Heart left ventricle (tissue), 16 donors: ENCODE results near the gene TCN2. TPM values are rescaled to one million over a fixed set of nuclear protein-coding genes. Genes with fewer than 3 reads are reported as not detected.

ENCODE experiments used
- ATAC-seq, 4 donors: fragments of 200-7000 bp; cut with Tn5 transposase; one replicate each; pipeline ENCODE4 v1.9.1; 2020 to 2022; ENCODE audit warnings: moderate library complexity in 4 of 4, mild to moderate bottlenecking in 3 of 4, moderate number of reproducible peaks in 1 of 4
- DNase-seq, 5 donors: peaks; one replicate each; pipeline ENCODE4 v3.0.0-alpha.2; 2020
- H3K27ac ChIP-seq, 12 donors: fragments of 200-600 bp; sonication (generic) in 4 of 12; one replicate each; pipeline versions ENCODE4 v1.5.0 to v1.8.0; 2016 to 2022; ENCODE audit warnings: mild to moderate bottlenecking in 2 of 12
- H3K27me3 ChIP-seq, 9 donors: fragments of 200-600 bp; sonication (generic) in 2 of 9; one replicate each; pipeline versions ENCODE4 v1.5.1 to v1.8.0; 2016 to 2022; ENCODE audit warnings: mild to moderate bottlenecking in 3 of 9
- H3K36me3 ChIP-seq, 9 donors: fragments of 200-600 bp; sonication (generic) in 2 of 9; one replicate each; pipeline versions ENCODE4 v1.5.0 to v1.8.0; 2018 to 2022; ENCODE audit warnings: mild to moderate bottlenecking in 2 of 9
- H3K4me1 ChIP-seq, 12 donors: fragments of 200-600 bp; sonication (generic) in 4 of 12; one replicate each; pipeline versions ENCODE4 v1.5.0 to v1.8.0; 2016 to 2022; ENCODE audit warnings: mild to moderate bottlenecking in 3 of 12
- H3K4me3 ChIP-seq, 12 donors: fragments of 200-600 bp; sonication (generic) in 4 of 12; one replicate each; pipeline versions ENCODE4 v1.5.0 to v1.8.0; 2017 to 2022; ENCODE audit warnings: mild to moderate bottlenecking in 9 of 12, moderate library complexity in 4 of 12
- H3K9me3 ChIP-seq, 12 donors: fragments of 200-600 bp; sonication (generic) in 4 of 12; one replicate each; pipeline versions ENCODE4 v1.5.0 to v1.8.0; 2016 to 2022; ENCODE audit warnings: mild to moderate bottlenecking in 1 of 12
- POLR2A ChIP-seq, 2 donors: fragments of 450-650 bp; IDR thresholded peaks; one replicate each; pipeline ENCODE4 v1.6.1; 2017; ENCODE audit warnings: antibody characterized with exemption in 2 of 2, mild to moderate bottlenecking in 2 of 2, moderate library complexity in 2 of 2
- WGBS, 4 donors: extraction: QIAGEN DNeasy Blood & Tissue Kit in 2 of 4; methylation state at CpG; one replicate each; pipeline versions ENCODE4 v1.1.5 to v1.1.7; 2013 to 2018; 5-methylcytosine and 5-hydroxymethylcytosine counted together
- intact Hi-C, 10 donors: fragments of 100-400 bp; cut with DNase I; formaldehyde crosslinking; loops; one replicate each; pipeline versions ENCODE4 v1.11.1 to v1.14.2; 2022
- polyA plus RNA-seq, 2 donors: library from polyadenylated mRNA; stranded (reverse); fragments of 200-250 nt; gene quantifications; one replicate each; pipeline ENCODE4 v1.2.3, GENCODE V29; 2013
- total RNA-seq, 9 donors: library from RNA; depleted of rRNA in 2 of 9; stranded (reverse); fragments of >200 nt in 2 of 9; fragmentation: NEBNext Ultra II Directional in 3 of 9; extraction: Animal tissue kit (Norgen Biotek cat#: 25700) in 3 of 9; gene quantifications; one replicate each; pipeline versions ENCODE4 v1.1.0 to v1.2.4, GENCODE V29; 2016 to 2023
- TF ChIP-seq, protein P1 (sequence below), 12 donors: fragments of 200-600 bp; sonication (generic) in 4 of 12; IDR thresholded peaks; one replicate each; pipeline versions ENCODE4 v1.5.0 to v1.8.0; 2018 to 2022; ENCODE audit warnings: antibody characterized with exemption in 12 of 12, mild to moderate bottlenecking in 5 of 12
- donor health status: ischemic (EF 13 %, LVEDD 7.1; RV severe dilation, severe dysfunction).
- donor health status: healthy with polysubstance abuse.
- donor health status: DM: no; HTN: yes; CAD: no.
- donor health status: DM: no; HTN: no; CAD: no.
- donor health status: ischemic (EF 25% LVEDD 6.9; RV normal size, moderate dysfunction).
- donor health status: ischemic (EF 25% LVEDD 5.7; RV mildly dilated, moderate dysfunction).
- donor health status: healthy.
- donor health status: DM: yes; HTN: yes; CAD: no.
- donor health status: ischemic (EF 35%, LVEDD 5.7; RV mildly dilated, moderate dysfunction).
- donor health status: nonischemic (EF 11% LVEDD 7.7; RV severe dilation, severe dysfunction).
- donor health status: DM: yes; HTN: yes; CAD: no.
- donor health status: PGD.
- donor health status: ischemic (EF 29% LVEDD 5.4; RV normal size, mild dysfunction).
- donor health status: nonischemic (EF 23%, LVEDD 6.1; RV moderate dilation, normal function).

TCN2 gene
- total and polyA plus RNA-seq, 11 donors: 11.0 to 69.9 (median 19.3) TPM

DNA sequence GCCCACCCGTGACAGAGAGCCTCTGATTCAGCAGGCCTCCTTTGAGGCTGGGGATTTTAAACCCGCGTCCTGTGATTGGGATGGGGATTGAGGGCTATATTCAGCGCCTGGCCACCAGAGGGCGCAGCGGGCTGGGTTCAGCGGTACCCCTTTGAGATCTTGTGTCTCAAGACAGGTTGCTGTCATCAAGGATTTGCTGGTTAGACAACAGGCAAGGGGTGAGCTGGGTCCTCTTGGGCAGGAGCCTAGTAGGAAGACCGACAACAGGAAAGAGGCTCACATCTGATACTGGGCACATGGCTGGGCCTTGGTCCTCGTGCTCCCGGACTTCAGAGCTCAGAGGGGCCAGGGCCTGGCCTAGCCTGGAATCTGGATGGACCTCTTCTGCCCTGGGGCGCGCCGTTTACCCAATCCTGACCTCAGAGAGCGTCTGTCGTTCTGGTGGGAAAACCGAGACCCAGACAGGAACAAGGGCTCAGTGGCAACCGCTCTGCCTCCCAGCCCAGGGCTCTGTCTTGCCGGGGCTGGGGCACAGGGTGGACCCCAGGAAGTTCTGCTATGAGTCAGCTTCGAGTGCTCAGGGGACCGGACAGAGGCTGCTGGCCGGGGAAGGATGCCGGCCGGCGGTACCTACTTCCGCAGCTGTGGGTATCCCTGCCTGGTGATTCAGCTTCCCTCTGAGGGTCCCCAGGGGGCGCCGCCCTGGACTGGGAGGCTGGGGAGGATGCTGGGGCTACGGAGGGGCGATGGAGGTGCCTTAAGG is 27.7 kb downstream of the TCN2 start:
- H3K4me3 ChIP-seq: peak overlapping the region in 11 of 12 donors; percentile 6 to 90 (median 77)
- ATAC-seq: peak; percentile 65 to 82 (median 74)
- WGBS, 4 donors: 10 to 18% (median 13%) methylated on average over 25 to 29 of the region's 29 CpGs

DNA sequence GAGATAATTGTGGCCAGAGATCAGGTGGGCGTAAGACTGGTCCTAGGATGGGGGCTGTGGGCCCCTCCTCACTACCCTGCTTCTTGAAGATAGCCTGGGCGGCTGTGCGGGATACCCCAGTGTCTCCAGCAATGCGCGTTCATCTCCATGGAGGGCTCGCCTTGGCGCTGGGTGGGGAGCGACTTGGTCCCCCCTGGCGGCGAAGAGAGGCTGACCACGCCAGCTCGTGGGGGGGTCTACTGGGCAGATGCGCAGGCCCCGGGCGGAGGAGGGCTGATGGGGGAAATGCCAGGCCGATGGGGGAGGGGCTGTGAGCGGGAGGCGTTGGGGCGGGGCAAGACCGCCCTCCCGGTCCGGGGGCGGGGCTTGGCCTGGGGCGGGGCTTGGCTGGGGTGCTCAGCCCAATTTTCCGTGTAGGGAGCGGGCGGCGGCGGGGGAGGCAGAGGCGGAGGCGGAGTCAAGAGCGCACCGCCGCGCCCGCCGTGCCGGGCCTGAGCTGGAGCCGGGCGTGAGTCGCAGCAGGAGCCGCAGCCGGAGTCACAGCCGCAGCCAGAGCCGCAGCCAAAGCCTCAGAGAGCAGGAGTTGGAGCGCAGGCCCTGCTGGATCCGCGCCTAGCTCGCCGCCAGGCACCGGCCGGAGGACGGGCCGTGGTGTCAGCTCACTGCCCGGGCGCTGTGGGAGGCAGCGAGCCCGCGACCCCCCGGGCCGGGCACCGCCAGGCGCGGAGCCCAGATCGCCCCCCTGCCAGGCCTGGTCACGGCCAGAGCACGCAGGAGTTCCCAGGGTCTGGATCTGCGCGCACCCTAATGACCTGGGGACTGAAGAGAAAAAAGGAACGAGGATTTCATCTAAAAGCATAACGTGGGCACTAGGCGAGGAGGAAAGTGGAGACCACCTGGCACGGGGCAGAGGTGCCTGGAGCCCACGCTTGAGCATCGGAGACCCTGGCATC is 28.6 kb downstream of the TCN2 start, which contains the start of gene SLC35E4:
SLC35E4 (plus strand) TSS at position 509 of the 953 bp plus-strand sequence. CDS start 670 bp downstream, outside the sequence.
- intact Hi-C loops: loop anchor here (1.0 to 10.0 kb wide), 12 partner anchors 31 to 287 kb away; partner anchors contain the start of genes DUSP18 (in 3 of the 10), OSBP2 (in 1 of the 10) and PES1 (in 1 of the 10)
- DNase-seq (peak; percentile 95 to 98 (median 95)), ATAC-seq (peak; percentile 93 to 96 (median 95))
- Histone ChIP-seq H3K27ac (peak within 1 kb of the TSS; percentile 24 to 98 (median 88)), H3K9me3 (no peaks in the 10 kb centered on the region), H3K4me1 (peaks cover 0 to 41% (median 29%) of the 10 kb centered on the region in 12 donors), H3K36me3 (no peaks in the 10 kb centered on the region), H3K27me3 (no peaks in the 10 kb centered on the region), H3K4me3 (peak within 1 kb of the TSS; percentile 57 to 90 (median 74))
- 1 to 5% (median 1%) methylated on average over 25 to 75 of the region's 75 CpGs for WGBS, 4 donors
- TF ChIP-seq POLR2A (IDR thresholded peaks at IDR 0.05): peak; percentile 2 to 93
- TF ChIP-seq, protein P1, sequence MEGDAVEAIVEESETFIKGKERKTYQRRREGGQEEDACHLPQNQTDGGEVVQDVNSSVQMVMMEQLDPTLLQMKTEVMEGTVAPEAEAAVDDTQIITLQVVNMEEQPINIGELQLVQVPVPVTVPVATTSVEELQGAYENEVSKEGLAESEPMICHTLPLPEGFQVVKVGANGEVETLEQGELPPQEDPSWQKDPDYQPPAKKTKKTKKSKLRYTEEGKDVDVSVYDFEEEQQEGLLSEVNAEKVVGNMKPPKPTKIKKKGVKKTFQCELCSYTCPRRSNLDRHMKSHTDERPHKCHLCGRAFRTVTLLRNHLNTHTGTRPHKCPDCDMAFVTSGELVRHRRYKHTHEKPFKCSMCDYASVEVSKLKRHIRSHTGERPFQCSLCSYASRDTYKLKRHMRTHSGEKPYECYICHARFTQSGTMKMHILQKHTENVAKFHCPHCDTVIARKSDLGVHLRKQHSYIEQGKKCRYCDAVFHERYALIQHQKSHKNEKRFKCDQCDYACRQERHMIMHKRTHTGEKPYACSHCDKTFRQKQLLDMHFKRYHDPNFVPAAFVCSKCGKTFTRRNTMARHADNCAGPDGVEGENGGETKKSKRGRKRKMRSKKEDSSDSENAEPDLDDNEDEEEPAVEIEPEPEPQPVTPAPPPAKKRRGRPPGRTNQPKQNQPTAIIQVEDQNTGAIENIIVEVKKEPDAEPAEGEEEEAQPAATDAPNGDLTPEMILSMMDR (IDR thresholded peaks at IDR 0.05): peak in 6 of 12 donors; percentile 7 to 30 (median 20)

More for the DNA sequence above, 27.7 kb downstream of the TCN2 start:
- H3K27ac ChIP-seq: peak overlapping the region; percentile 23 to 98 (median 88)
- DNase-seq: peak; percentile 83 to 93 (median 85)
- H3K36me3 ChIP-seq: no peaks in the 10 kb centered on the region
- intact Hi-C loops: loop anchor here (1.0 to 10.0 kb wide), 14 partner anchors 32 to 288 kb away; partner anchors contain the start of genes DUSP18 (in 3 of the 10), OSBP2 (in 1 of the 10) and PES1 (in 1 of the 10)
- peaks cover 0 to 37% (median 27%) of the 10 kb centered on the region in 12 donors for H3K4me1 ChIP-seq
- H3K9me3 ChIP-seq: no peaks in the 10 kb centered on the region
- no peaks in the 10 kb centered on the region for H3K27me3 ChIP-seq
- TF ChIP-seq, protein P1 (IDR thresholded peaks at IDR 0.05): peak; percentile 91 to 96 (median 94)
- no peak for TF ChIP-seq POLR2A (IDR thresholded peaks at IDR 0.05)

DNA sequence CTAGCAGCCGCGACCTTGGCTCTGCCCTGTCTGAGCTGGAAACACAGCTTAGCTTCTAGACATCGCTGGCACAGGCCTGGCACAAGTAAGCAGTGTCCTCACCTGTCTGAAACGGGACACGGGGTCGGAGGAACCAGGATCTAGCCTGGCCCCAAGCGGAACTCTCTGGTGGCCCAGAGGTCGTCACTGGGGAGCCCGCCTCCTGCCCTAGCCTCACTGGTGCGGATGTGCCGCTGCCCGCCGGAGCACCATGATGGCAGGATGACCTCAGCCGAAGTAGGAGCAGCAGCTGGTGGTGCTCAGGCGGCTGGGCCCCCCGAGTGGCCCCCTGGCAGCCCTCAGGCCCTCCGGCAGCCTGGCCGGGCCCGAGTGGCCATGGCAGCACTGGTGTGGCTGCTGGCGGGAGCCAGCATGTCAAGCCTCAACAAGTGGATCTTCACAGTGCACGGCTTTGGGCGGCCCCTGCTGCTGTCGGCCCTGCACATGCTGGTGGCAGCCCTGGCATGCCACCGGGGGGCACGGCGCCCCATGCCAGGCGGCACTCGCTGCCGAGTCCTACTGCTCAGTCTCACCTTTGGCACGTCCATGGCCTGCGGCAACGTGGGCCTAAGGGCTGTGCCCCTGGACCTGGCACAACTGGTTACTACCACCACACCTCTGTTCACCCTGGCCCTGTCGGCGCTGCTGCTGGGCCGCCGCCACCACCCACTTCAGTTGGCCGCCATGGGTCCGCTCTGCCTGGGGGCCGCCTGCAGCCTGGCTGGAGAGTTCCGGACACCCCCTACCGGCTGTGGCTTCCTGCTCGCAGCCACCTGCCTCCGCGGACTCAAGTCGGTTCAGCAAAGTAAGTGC is 29.5 kb downstream of the TCN2 start:
- H3K4me3 ChIP-seq: peak overlapping the region; percentile 57 to 90 (median 74)
- intact Hi-C loops: loop anchor here in 4 of 10 donors (5.0 to 10.0 kb wide), 4 partner anchors 36 to 286 kb away; no protein-coding TSS in a partner anchor
- H3K9me3 ChIP-seq: no peaks in the 10 kb centered on the region
- no peaks in the 10 kb centered on the region for H3K27me3 ChIP-seq
- peaks cover 0 to 47% (median 32%) of the 10 kb centered on the region in 12 donors for H3K4me1 ChIP-seq
- peak overlapping the region in 10 of 12 donors; percentile 79 to 98 (median 90) for H3K27ac ChIP-seq
- TF ChIP-seq, protein P1 (IDR thresholded peaks at IDR 0.05): no peak
- TF ChIP-seq POLR2A (IDR thresholded peaks at IDR 0.05): no peak
- H3K36me3 ChIP-seq: no peaks in the 10 kb centered on the region
- WGBS, 4 donors: 56 to 73% (median 62%) methylated on average over 24 to 45 of the region's 45 CpGs
- ATAC-seq (peak in 1 of 4 donors; percentile 1), DNase-seq (peak in 3 of 5 donors; percentile 31 to 36 (median 36))
